Measurements from ENCODE around the gene ADGRA3.

Gene ADGRA3

GRCh38 chr4:22515888-22516541 lies at the start of gene ADGRA3:
Gene ADGRA3, minus strand, starts transcription at chr4:22516066. Its CDS starts 282 bp downstream, at chr4:22515784.
- peak; percentile 43 for DNase-seq (ENCODE audit: low spot score)

- no peak for DNase-seq (ENCODE audit: low spot score)
These were observed 40.6 kb upstream of the ADGRA3 start for GRCh38 chr4:22556495-22556894.

GRCh38 chr4:22554670-22555069 lies 38.8 kb upstream of the ADGRA3 start:
- no peak for DNase-seq (ENCODE audit: low spot score)

- no peak for DNase-seq (ENCODE audit: low spot score)
These were observed 37.7 kb upstream of the ADGRA3 start for GRCh38 chr4:22553560-22553959.

GRCh38 chr4:22552812-22553211 lies 36.9 kb upstream of the ADGRA3 start:
- no peak for DNase-seq (ENCODE audit: low spot score)

GRCh38 chr4:22551550-22551949 lies 35.7 kb upstream of the ADGRA3 start:
- no peak for DNase-seq (ENCODE audit: low spot score)

GRCh38 chr4:22546299-22546698 lies 30.4 kb upstream of the ADGRA3 start:
- DNase-seq (ENCODE audit: low spot score), result no peak

- no peak for DNase-seq (ENCODE audit: low spot score)
These were observed 23.4 kb upstream of the ADGRA3 start for GRCh38 chr4:22539251-22539650.

- no peak for DNase-seq (ENCODE audit: low spot score)
These were observed 22.0 kb upstream of the ADGRA3 start for GRCh38 chr4:22537864-22538263.

GRCh38 chr4:22534374-22534773 lies 18.5 kb upstream of the ADGRA3 start:
- DNase-seq (ENCODE audit: low spot score), result no peak

GRCh38 chr4:22532896-22533295 lies 17.0 kb upstream of the ADGRA3 start:
- DNase-seq (ENCODE audit: low spot score), result no peak

GRCh38 chr4:22532117-22532516 lies 16.3 kb upstream of the ADGRA3 start:
- no peak for DNase-seq (ENCODE audit: low spot score)

- DNase-seq (ENCODE audit: low spot score), result no peak
These were observed 15.6 kb upstream of the ADGRA3 start for GRCh38 chr4:22531311-22532019.

GRCh38 chr4:22524895-22525294 lies 9.0 kb upstream of the ADGRA3 start:
- DNase-seq (ENCODE audit: low spot score), result no peak

GRCh38 chr4:22522706-22523501 lies 7.0 kb upstream of the ADGRA3 start:
- no peak for DNase-seq (ENCODE audit: low spot score)

- no peak for DNase-seq (ENCODE audit: low spot score)
These were observed 6.3 kb upstream of the ADGRA3 start for GRCh38 chr4:22522206-22522605.

- no peak for DNase-seq (ENCODE audit: low spot score)
These were observed 5.4 kb upstream of the ADGRA3 start for GRCh38 chr4:22521240-22521639.

- DNase-seq (ENCODE audit: low spot score), result peak; percentile 18
These were observed 550 bp downstream of the ADGRA3 start for GRCh38 chr4:22515145-22515887.

GRCh38 chr4:22514481-22514880 lies 1.4 kb downstream of the ADGRA3 start:
- peak; percentile 8 for DNase-seq (ENCODE audit: low spot score)

- no peak for DNase-seq (ENCODE audit: low spot score)
These were observed 1.9 kb downstream of the ADGRA3 start for GRCh38 chr4:22514001-22514400.

- no peak for DNase-seq (ENCODE audit: low spot score)
These were observed 3.6 kb downstream of the ADGRA3 start for GRCh38 chr4:22512306-22512705.

- no peak for DNase-seq (ENCODE audit: low spot score)
These were observed 5.1 kb downstream of the ADGRA3 start for GRCh38 chr4:22510750-22511149.

All from putamen (tissue), 1 donor.